Stomach (tissue), 4 donors: ENCODE results near the gene RCOR1.

Experiments
- EP300 ChIP-seq: sonication (generic); formaldehyde crosslinking; IDR thresholded peaks from one replicate; pipeline ENCODE4 v1.6.1; 2017; ENCODE audit warnings: antibody characterized with exemption
- POLR2A ChIP-seq, 4 donors: fragments of 450-650 bp; IDR thresholded peaks; one replicate each; pipeline ENCODE4 v1.6.1; 2016; ENCODE audit warnings: antibody characterized with exemption in 4 of 4, control low read depth in 2 of 4, mild to moderate bottlenecking in 1 of 4, moderate library complexity in 1 of 4
- POLR2AphosphoS5 ChIP-seq, 3 donors: sonication (generic); formaldehyde crosslinking; IDR thresholded peaks; one replicate each; pipeline ENCODE4 v1.6.1; 2016; ENCODE audit warnings: antibody characterized with exemption in 3 of 3
- TF ChIP-seq, protein P1 (sequence below), 7 experiments: fragments of 450-650 bp in 4 of 7; fragments of 200-600 bp in 3 of 7; sonication (generic) in 3 of 7; IDR thresholded peaks; one replicate each; pipeline ENCODE4 v1.5.1; 2016 to 2019; ENCODE audit warnings: antibody characterized with exemption in 7 of 7, control low read depth in 2 of 7, mild to moderate bottlenecking in 1 of 7

DNA sequence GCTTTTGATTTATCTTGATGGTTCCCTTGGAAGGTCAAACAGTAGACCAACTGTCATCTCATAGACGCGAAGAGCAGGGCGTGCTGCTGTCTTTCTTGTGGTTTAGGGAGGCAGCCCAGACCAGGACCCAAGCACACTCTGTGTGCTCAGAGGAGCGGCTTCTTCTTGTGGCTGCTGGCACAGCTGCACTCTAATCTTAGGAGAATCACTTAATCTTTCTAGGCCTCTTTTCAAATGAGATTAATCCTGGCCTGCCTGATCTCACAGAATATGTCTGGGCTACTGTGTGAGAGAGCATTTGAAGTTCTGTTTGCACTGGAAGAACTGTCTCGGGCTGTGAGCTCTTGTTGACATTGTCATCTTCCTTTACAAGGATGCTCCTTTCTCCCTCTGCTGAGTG lies 124.8 kb downstream of the RCOR1 start:
- TF ChIP-seq, protein P1, sequence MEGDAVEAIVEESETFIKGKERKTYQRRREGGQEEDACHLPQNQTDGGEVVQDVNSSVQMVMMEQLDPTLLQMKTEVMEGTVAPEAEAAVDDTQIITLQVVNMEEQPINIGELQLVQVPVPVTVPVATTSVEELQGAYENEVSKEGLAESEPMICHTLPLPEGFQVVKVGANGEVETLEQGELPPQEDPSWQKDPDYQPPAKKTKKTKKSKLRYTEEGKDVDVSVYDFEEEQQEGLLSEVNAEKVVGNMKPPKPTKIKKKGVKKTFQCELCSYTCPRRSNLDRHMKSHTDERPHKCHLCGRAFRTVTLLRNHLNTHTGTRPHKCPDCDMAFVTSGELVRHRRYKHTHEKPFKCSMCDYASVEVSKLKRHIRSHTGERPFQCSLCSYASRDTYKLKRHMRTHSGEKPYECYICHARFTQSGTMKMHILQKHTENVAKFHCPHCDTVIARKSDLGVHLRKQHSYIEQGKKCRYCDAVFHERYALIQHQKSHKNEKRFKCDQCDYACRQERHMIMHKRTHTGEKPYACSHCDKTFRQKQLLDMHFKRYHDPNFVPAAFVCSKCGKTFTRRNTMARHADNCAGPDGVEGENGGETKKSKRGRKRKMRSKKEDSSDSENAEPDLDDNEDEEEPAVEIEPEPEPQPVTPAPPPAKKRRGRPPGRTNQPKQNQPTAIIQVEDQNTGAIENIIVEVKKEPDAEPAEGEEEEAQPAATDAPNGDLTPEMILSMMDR (IDR thresholded peaks at IDR 0.05): no peak
- TF ChIP-seq POLR2A (IDR thresholded peaks at IDR 0.05): no peak
- TF ChIP-seq EP300: no peak
- TF ChIP-seq POLR2AphosphoS5 (IDR thresholded peaks at IDR 0.05): no peak
